ENCODE data around the gene C11orf52.

- no peak for TF ChIP-seq POLR2AphosphoS5 (IDR thresholded peaks at IDR 0.05; ENCODE audit: low read depth, low read length)
- TF ChIP-seq POLR2A (IDR thresholded peaks at IDR 0.05; ENCODE audit: low read depth, low read length) = no peak
- no peak for TF ChIP-seq TAF1 (IDR thresholded peaks at IDR 0.05; ENCODE audit: low read depth, low read length)
Observed at GRCh38 chr11:111951565-111951964, 32.9 kb downstream of the C11orf52 start.
